Hematopoietic multipotent progenitor cell (in vitro differentiated cells): ENCODE data around the gene BRWD1. TPM values are rescaled to one million over a fixed set of nuclear protein-coding genes. Genes with fewer than 3 reads are reported as not detected.
"Not testable (repeated sequence)": the region's sequence is repeated elsewhere in the genome, so short reads cannot be mapped to it uniquely, and the experiment has no call there.

Experiments used
- DNase-seq, 3 donors: peaks; one replicate each; pipeline ENCODE4 v3.0.0-alpha.2; 2011 to 2015; ENCODE audit warnings: low read depth in 2 of 3, low spot score in 2 of 3
- total RNA-seq: library from RNA; depleted of rRNA; stranded (reverse); fragments of >200 nt; gene quantifications from one replicate; pipeline ENCODE4 v1.2.3, GENCODE V29; 2012

BRWD1 gene
- total RNA-seq, 1 donor = 46.6 TPM

DNA sequence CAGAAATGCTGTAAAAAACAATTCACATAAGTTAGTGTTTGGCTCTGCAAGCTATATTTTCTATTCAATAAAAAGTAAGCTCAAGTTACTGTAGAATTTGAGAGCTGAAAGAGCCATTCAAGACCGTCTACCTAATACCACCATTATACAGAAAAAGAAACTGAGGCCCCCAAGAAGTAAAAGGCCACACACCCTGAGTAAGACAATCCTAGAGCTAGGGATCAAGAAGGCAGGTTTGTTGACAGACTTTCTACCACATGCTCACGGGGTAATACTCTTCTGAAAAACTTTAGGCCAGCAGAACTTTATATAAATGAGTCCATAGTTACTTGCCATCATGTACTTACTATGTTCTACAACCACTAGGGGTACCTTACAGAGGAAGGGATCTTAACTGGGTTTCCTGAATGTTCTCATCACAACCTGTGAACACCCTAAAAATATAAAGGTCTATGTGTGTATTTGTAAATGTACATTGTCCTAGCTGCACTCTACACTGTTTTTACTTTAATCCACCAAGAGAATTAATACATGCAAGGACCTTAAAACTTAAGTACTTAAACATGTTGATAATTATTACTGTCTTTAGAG lies 132.9 kb downstream of the BRWD1 start:
- no peak for DNase-seq

DNA sequence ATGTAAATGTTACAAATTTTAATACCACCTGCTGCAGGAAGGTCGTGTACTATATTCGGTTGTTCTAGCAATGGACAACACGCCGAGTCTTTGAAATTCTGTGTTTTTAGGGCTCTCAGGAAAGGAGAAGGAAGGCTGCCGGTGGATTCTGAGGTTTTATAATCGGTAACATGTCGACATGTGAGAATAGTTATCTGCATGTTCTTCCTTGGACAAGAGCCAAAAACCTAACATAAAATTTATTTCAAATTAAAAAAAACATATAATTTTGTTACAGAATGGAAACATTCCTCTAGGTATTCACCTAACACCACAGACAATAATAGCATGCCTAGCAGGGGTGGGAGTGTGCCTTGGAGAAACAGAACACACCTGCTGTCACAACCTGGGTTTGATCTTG lies 135.0 kb downstream of the BRWD1 start:
- no peak for DNase-seq

GRCh38 chr21:39176271-39176709 lies 137.1 kb downstream of the BRWD1 start:
- DNase-seq = no peak

GRCh38 chr21:39175665-39176064 lies 137.8 kb downstream of the BRWD1 start:
- DNase-seq = no peak

DNA sequence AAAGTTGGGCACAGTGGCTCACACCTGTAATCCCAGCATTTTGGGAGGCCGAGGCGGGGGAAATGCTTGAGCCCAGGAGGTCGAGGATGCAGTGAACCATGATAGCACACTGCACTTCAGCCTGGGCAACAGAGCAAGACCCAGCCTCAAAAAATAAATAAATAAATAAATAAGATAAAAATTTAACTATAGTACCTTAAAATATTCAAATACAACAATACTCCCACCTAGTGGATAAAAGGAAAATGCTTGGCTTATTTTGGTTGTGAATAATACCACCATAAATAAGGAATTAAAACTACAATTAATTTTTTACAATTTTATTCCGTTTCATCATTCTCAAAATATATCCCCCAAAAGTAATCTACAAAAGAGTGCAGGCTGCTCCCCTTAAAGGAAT lies 138.3 kb downstream of the BRWD1 start:
- DNase-seq = peak in 1 of 3 donors; percentile 64

- peak in 1 of 3 donors; percentile 60 for DNase-seq
These were observed 139.4 kb downstream of the BRWD1 start for GRCh38 chr21:39173716-39174680.

DNA sequence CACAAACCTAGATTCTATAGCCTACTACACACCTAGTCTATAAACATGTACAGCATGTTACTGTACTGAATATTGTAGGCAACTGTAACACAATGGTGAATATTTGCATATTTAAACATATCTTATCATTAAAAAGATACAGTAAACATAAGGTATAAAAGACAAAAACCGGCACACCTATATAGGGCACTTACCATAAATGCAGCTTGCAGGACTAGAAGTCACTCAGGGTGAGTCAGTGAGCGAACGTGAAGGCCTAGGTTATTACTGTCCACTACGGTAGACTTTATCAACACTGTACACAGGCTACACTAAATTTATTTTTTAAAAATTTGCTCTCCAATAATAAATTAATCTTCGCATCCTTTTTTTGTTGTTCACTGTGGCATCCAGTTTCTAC lies 143.5 kb downstream of the BRWD1 start:
- DNase-seq = no peak

DNA sequence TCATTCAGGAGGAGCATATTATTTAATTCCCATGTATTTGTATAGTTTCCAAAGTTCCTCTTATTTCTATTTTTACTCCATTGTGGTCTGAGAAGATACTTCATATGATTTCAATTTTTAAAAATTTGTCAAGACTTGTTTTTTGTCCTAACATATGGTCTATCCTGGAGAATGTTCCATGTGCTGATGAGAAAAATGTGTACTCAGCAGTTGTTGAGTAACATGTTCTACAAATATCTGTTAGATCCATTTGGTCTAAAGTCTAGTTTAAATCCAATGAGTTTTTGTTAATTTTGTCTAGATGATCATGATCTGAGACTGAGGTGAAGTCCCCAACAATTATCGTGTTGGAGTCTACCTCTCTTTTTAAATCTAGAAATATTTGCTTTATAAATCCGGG lies 144.6 kb downstream of the BRWD1 start:
- no peak for DNase-seq

DNA sequence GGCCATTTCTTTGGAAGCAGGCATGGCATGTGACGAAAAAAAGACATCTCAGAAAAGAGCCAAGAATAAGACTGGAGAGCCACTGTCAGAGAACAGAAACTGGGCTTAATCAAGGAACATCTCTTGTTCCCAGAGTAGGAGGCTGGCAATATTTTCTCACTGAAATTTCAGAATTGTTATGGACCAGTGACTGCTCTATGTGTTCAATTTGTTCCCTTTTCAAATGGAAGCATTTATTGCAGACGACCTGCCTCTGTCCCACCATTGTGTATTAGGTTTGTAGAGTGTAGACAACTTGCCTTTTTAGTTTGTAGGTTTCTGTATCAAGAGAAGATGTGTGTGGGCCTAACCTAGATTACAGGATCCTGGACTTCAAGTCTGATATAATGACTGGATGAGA lies 148.9 kb downstream of the BRWD1 start:
- no peak for DNase-seq

DNA sequence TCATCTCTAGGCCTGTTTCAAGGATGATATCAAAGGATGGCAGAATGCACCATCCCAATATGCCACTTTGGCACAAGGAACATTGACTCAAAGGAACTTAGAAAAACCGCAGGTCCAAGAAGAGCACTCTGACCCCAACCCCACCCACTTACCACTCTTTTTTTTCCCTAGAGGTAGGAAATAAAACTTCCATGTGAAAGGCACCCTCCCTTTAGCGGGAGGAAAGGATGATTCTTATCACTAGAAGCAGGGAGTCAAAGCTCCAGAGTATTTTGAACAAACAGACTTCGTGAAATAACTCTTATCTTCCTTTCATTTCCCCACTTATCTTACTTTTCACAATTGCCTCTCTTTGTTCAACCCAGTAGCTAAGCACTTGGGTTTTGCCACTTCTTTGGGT lies 152.4 kb downstream of the BRWD1 start:
- no peak for DNase-seq

DNA sequence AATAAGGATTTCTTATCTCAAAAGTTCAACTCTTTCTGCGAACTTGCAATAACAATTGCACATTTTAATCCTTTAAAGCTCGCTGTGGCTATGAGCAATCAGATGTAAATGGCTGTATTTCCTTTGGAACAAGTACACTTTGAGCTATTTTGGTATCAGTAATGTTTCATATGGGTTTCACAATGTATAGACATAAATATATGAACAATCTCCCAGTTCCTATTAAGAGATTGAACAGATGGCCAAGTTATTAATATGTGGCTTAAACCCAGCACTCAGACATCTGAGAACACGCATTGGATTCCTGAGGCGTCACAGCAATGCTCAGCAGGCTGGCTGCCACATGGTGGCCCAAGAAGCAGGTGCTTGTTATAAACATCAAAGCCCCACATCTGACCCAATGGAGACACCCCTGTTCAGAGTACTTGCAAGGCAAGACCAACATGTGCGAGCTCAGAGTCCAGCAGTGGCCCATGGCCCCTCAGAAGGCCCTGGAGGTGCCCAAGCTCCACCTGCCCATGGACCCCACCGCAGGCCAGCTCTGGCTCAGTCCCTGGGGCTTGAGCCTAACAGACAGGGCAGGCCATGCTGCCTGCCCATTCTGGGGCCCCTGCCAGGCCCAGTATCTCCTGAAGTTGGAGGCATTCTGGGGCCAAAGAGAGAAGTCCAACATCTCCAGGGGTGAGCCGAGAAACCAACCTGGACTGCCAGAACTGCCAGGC lies 153.9 kb downstream of the BRWD1 start:
- DNase-seq = no peak

DNA sequence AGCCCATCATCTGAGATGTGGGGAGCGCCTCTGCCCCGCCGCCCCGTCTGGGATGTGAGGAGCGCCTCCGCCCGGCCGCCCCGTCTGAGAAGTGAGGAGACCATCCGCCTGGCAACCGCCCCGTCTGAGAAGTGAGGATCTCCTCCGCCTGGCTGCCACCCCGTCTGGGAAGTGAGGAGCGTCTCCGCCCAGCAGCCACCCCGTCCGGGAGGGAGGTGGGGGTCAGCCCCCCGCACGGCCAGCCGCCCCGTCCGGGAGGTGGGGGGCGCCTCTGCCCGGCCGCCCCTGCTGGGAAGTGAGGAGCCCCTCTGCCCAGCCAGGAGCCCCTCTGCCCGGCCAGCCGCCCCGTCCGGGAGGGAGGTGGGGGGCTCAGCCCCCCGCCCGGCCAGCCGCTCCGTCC lies 156.2 kb downstream of the BRWD1 start:
- not testable (repeated sequence) for DNase-seq

DNA sequence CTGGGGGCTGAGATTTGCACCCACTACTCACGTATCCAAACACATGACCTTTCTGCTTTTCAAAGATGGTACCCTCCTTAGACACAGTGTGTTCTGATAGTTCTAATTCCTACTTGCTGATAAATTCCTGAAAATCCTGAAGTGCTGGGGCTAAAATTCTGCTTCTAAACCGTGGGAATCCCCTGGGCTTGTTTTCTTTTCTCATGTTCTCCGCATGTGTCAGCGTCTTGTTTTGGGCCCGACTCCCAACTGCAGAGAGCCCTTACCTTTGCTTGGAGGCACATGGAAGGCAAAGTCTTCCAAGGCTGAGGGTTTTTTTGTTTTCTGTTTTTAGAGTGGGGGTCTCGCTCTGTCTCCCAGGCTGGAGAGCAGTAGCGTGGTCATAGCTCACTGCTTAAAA lies 157.4 kb downstream of the BRWD1 start:
- no peak for DNase-seq

DNA sequence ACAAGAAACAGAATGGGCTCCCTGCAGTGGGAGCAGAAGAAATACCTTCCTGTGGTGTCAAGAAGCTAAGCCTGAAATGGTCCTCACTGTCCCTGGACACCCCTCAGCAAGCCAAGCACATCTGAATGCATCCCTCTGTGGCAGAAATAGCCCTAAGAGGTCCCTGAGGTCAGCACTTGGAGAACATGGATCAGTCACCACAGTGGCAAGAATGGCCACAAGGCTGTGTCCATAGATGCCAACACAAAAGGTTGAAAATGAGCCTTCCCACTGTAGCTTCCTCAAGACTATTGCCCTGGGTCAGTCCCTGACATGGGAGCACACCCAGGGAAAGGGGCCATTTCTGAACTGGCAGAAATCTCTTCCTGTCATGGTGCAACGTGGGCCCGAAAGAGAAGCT lies 157.9 kb downstream of the BRWD1 start:
- DNase-seq = no peak

- no peak for DNase-seq
These were observed 159.6 kb downstream of the BRWD1 start for GRCh38 chr21:39153842-39154241.

DNA sequence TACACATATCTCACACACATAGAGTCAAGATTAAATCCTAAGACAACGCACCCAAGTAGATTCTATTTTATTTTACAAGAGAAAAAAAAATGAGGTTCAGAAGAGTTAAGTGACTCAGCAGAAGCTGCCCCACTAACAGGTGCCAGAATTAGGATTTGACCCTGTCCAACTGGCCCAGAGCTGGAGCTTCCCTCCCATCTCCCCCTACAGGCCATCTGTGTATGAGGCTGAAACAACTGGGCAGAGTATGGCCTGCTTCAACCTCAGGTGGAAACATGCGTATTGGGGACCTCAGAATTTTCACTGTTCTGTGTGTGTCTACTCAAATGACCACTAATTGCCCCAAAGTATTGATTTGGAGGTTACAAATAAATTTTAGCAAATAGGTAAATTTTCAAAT lies 160.1 kb downstream of the BRWD1 start:
- DNase-seq = peak in 2 of 3 donors; percentile 18 to 26

- DNase-seq = no peak
These were observed 161.2 kb downstream of the BRWD1 start for GRCh38 chr21:39152271-39152670.

DNA sequence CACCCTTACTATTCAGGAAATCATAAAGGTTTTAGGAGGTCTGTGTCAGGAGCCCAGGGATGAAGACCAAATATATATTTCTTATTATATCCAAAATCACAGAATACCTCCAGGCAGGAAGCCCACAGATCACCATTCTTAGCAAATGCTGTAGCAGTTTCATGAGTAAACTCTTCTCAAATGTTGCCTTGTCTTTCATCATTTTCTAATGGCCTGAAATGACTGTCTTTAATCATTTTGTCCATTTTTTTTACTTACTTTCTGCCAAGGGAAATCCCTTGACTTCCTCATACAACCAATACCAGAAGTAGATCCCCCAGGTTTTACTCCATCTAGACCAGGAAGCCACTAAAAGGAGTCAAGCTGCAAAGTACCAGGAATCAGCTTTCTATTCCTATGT lies 162.6 kb downstream of the BRWD1 start:
- DNase-seq = no peak

DNA sequence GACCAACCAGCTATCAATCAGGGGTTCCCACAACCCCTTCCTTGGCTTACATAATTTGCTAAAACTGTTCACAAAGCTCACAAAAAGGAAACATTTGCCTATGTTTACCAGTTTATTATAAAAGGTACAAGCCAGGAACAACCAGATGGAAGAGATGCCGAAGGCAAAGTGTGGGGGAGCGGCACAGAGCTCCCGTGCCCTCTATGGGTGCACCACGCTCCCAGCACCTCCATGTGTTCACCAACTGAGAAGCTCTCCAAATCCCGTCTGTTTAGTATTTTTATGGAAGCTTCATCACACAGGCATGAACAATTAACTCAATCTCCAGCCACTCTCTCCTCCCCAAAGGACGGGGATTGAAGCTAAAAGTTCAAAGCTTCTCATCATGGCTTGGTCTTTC lies 163.1 kb downstream of the BRWD1 start:
- DNase-seq = no peak

GRCh38 chr21:39149882-39150281 lies 163.6 kb downstream of the BRWD1 start:
- no peak for DNase-seq

DNA sequence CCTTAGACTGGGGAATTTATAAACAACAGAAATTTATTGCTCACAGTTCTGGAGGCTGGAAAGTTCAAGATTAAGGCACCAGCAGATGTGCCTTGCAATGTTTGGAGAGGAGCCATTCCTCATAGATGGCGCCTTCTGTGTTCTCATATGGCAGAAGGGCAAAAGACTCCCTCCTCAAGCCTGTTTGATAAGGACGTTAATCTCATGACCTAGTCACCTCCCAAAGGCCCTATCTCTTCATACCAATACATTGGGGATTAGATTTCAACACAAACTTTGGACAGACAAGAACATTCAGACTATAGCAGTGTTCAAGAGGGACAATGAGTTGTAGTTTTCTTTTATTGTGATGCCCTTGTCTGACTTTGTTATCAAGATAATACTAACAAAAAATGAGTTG lies 164.5 kb downstream of the BRWD1 start:
- no peak for DNase-seq
